PC-3 (cell line): ENCODE data around the gene MLXIPL. TPM values are rescaled to one million over a fixed set of nuclear protein-coding genes. Genes with fewer than 3 reads are reported as not detected.

Source experiments
- ATAC-seq: fragments of 200-7000 bp; cut with Tn5 transposase; 2 replicates; pipeline ENCODE4 v1.9.1; 2020; ENCODE audit warnings: mild to moderate bottlenecking, moderate library complexity
- BruUV-seq: library from RNA; stranded (reverse); fragments of 400-500 nt; replicated peaks from 2 replicates; lab custom pipeline; 2021; lab: Mats Ljungman, UMichigan
- CTCF ChIA-PET: fragments of 300-600 bp; sonication (Branson Sonifier 250); formaldehyde crosslinking; loops from one replicate; lab custom pipeline; 2022; ENCODE audit warnings: antibody characterized with exemption; lab: Charles Lee
- POLR2A ChIA-PET: fragments of 300-600 bp; sonication (Branson Sonifier 250); formaldehyde crosslinking; loops from one replicate; lab custom pipeline; 2022; ENCODE audit warnings: antibody characterized with exemption; ENCODE audit not compliant: unreplicated experiment; lab: Charles Lee
- DNase-seq: peaks from one replicate; pipeline ENCODE4 v3.0.0-alpha.2; 2015
- H2AFZ ChIP-seq: fragments of 300-600 bp; sonication (generic); 2 replicates; pipeline ENCODE4 v1.6.0; 2016; ENCODE audit warnings: antibody characterized with exemption, low read length
- H3F3A ChIP-seq: fragments of 300-600 bp; sonication (generic); one replicate; pipeline ENCODE4 v1.6.0; 2017; ENCODE audit warnings: antibody characterized with exemption, low read length, control low read depth, mild to moderate bottlenecking; ENCODE audit not compliant: unreplicated experiment
- H3K27ac ChIP-seq: fragments of 300-600 bp; sonication (generic); 2 replicates; pipeline ENCODE4 v1.5.1; 2016; ENCODE audit warnings: mild to moderate bottlenecking, low read length
- H3K27me3 ChIP-seq: fragments of 300-600 bp; sonication (generic); 2 replicates; pipeline ENCODE4 v1.6.1; 2016; ENCODE audit warnings: low read length, mixed read lengths
- H3K36me3 ChIP-seq: fragments of 300-600 bp; sonication (generic); 2 replicates; pipeline ENCODE4 v1.6.1; 2016; ENCODE audit warnings: low read depth, mixed run types, low read length, mixed read lengths
- H3K4me1 ChIP-seq: fragments of 300-600 bp; sonication (generic); 2 replicates; pipeline ENCODE4 v1.5.1; 2016; ENCODE audit warnings: low read length; ENCODE audit not compliant: insufficient read depth
- H3K4me2 ChIP-seq: fragments of 300-600 bp; sonication (generic); 2 replicates; pipeline ENCODE4 v1.6.0; 2016; ENCODE audit warnings: low read length
- H3K4me3 ChIP-seq: fragments of 300-600 bp; sonication (generic); 2 replicates; pipeline ENCODE4 v1.5.1; 2016; ENCODE audit warnings: mild to moderate bottlenecking, low read length, mixed read lengths
- H3K79me2 ChIP-seq: fragments of 300-600 bp; sonication (generic); 2 replicates; pipeline ENCODE4 v1.6.1; 2017; ENCODE audit warnings: low read length, mixed read lengths
- H3K9ac ChIP-seq: fragments of 300-600 bp; sonication (generic); 2 replicates; pipeline ENCODE4 v1.6.0; 2016; ENCODE audit warnings: mild to moderate bottlenecking, low read length
- H3K9me2 ChIP-seq: fragments of 300-600 bp; sonication (generic); replicated peaks from 2 replicates; pipeline ENCODE4 v1.6.1; 2016; ENCODE audit warnings: mixed run types, low read length, mixed read lengths
- H3K9me3 ChIP-seq: fragments of 300-600 bp; sonication (generic); 2 replicates; pipeline ENCODE4 v1.6.1; 2016; ENCODE audit warnings: low read length, mixed read lengths
- H4K20me1 ChIP-seq: fragments of 300-600 bp; sonication (generic); 2 replicates; pipeline ENCODE4 v1.6.1; 2016; ENCODE audit warnings: low read length, mixed read lengths
- CTCF ChIP-seq: fragments of 300-600 bp; sonication (generic); conservative IDR thresholded peaks from 2 replicates; pipeline ENCODE4 v1.5.1; 2017; ENCODE audit warnings: antibody characterized with exemption, low read depth, mild to moderate bottlenecking, low read length
- EZH2 ChIP-seq: fragments of 300-600 bp; sonication (generic); IDR thresholded peaks from one replicate; pipeline ENCODE4 v1.6.1; 2017; ENCODE audit warnings: antibody characterized with exemption, mild to moderate bottlenecking, low read length; ENCODE audit not compliant: unreplicated experiment
- EZH2phosphoT487 ChIP-seq: fragments of 300-600 bp; sonication (generic); IDR thresholded peaks from 2 replicates; pipeline ENCODE4 v1.6.1; 2018; ENCODE audit warnings: mild to moderate bottlenecking, antibody characterized with exemption, low read length, borderline replicate concordance
- intact Hi-C: fragments of 100-400 bp; cut with micrococcal nuclease; formaldehyde crosslinking; loops from 2 replicates; pipeline ENCODE4 v1.9.0; 2023
- total RNA-seq: library from RNA; depleted of rRNA; stranded (reverse); fragments of >200 nt; gene quantifications from 2 replicates; pipeline ENCODE4 v1.2.3, GENCODE V29; 2014

MLXIPL gene
- total RNA-seq, 1 experiment from 2014 or later, result 4.7 TPM

GRCh38 chr7:73570521-73570920, 53.8 kb downstream of the MLXIPL start:
- BruUV-seq, result no TSS peak
- no peak overlapping the region for H3K9ac ChIP-seq
- POLR2A ChIA-PET, result no interaction called here

GRCh38 chr7:73569042-73569608, 55.2 kb downstream of the MLXIPL start:
- BruUV-seq, result no TSS peak
- no peak overlapping the region for H3K27ac ChIP-seq
- H2AFZ ChIP-seq, result no peak overlapping the region
- H3K79me2 ChIP-seq, result no peaks in the 10 kb centered on the region
- no peak overlapping the region for H3K4me2 ChIP-seq
- H3K36me3 ChIP-seq, result peaks cover 35% of the 10 kb centered on the region
- no peak overlapping the region for H3K9ac ChIP-seq
- no peaks in the 10 kb centered on the region for H3K27me3 ChIP-seq
- no peak overlapping the region for H3K4me3 ChIP-seq
- DNase-seq, result no peak
- H3K4me1 ChIP-seq, result no peaks in the 10 kb centered on the region
- no peaks in the 10 kb centered on the region for H3K9me3 ChIP-seq
- no peaks in the 10 kb centered on the region for H3K9me2 ChIP-seq
- intact Hi-C loops, result no loop called here
- H3F3A ChIP-seq, result no peaks in the 10 kb centered on the region
- TF ChIP-seq EZH2phosphoT487 (no peak), CTCF (no peak), EZH2 (no peak)
- ChIA-PET POLR2A (no interaction called here), CTCF (no interaction called here)
- ATAC-seq, result no peak
- no peaks in the 10 kb centered on the region for H4K20me1 ChIP-seq

More at GRCh38 chr7:73570521-73570920, 53.8 kb downstream of the MLXIPL start:
- TF ChIP-seq CTCF (no peak), EZH2 (no peak), EZH2phosphoT487 (no peak)
- CTCF ChIA-PET, result no interaction called here
- peaks cover 39% of the 10 kb centered on the region for H3K36me3 ChIP-seq
- peaks cover 1% of the 10 kb centered on the region; the same call in 1 of the 2 replicates for H3K79me2 ChIP-seq
- no peaks in the 10 kb centered on the region for H3K9me3 ChIP-seq
- no peaks in the 10 kb centered on the region for H4K20me1 ChIP-seq
- no peak overlapping the region for H3K4me3 ChIP-seq
- DNase-seq, result no peak
- no peak overlapping the region for H2AFZ ChIP-seq
- no peak for ATAC-seq
- H3K27me3 ChIP-seq, result no peaks in the 10 kb centered on the region
- H3F3A ChIP-seq, result no peaks in the 10 kb centered on the region
- no peaks in the 10 kb centered on the region for H3K4me1 ChIP-seq
- H3K27ac ChIP-seq, result no peak overlapping the region
- H3K4me2 ChIP-seq, result no peak overlapping the region
- intact Hi-C loops, result no loop called here
- no peaks in the 10 kb centered on the region for H3K9me2 ChIP-seq

GRCh38 chr7:73567846-73568685, 56.3 kb downstream of the MLXIPL start:
- H3K9me3 ChIP-seq, result no peaks in the 10 kb centered on the region
- H3K79me2 ChIP-seq, result no peaks in the 10 kb centered on the region
- H3F3A ChIP-seq, result no peaks in the 10 kb centered on the region
- ATAC-seq, result peak; percentile 27
- H3K4me3 ChIP-seq, result no peak overlapping the region
- peaks cover 24% of the 10 kb centered on the region; the same call in 1 of the 2 replicates for H3K36me3 ChIP-seq
- H3K27ac ChIP-seq, result no peak overlapping the region
- no peaks in the 10 kb centered on the region for H3K4me1 ChIP-seq
- H3K9me2 ChIP-seq, result no peaks in the 10 kb centered on the region
- H3K27me3 ChIP-seq, result no peaks in the 10 kb centered on the region
- peak; percentile 15 for DNase-seq
- TSS peak; percentile 2 for BruUV-seq
- TF ChIP-seq EZH2phosphoT487, result no peak
- no peak for TF ChIP-seq EZH2
- no peak for TF ChIP-seq CTCF
- H2AFZ ChIP-seq, result no peak overlapping the region
- ChIA-PET CTCF (no interaction called here), POLR2A (no interaction called here)
- H3K9ac ChIP-seq, result no peak overlapping the region
- H3K4me2 ChIP-seq, result no peak overlapping the region
- no peaks in the 10 kb centered on the region for H4K20me1 ChIP-seq
- intact Hi-C loops, result no loop called here
